KBM-7 (cell line): ENCODE measurements around the gene RGS14.

Source experiments
- DNase-seq: peaks from one replicate; pipeline ENCODE4 v3.0.0-alpha.2; 2015
- in situ Hi-C: fragments of 300-500 bp; cut with MboI; formaldehyde crosslinking; loops from 2 replicates; pipeline ENCODE4 v1.14.3; 2020; ENCODE audit warnings: low sequenced_read_pairs, low pct_unique_long_range_greater_than_20kb, mixed read lengths

The RGS14 gene

DNA sequence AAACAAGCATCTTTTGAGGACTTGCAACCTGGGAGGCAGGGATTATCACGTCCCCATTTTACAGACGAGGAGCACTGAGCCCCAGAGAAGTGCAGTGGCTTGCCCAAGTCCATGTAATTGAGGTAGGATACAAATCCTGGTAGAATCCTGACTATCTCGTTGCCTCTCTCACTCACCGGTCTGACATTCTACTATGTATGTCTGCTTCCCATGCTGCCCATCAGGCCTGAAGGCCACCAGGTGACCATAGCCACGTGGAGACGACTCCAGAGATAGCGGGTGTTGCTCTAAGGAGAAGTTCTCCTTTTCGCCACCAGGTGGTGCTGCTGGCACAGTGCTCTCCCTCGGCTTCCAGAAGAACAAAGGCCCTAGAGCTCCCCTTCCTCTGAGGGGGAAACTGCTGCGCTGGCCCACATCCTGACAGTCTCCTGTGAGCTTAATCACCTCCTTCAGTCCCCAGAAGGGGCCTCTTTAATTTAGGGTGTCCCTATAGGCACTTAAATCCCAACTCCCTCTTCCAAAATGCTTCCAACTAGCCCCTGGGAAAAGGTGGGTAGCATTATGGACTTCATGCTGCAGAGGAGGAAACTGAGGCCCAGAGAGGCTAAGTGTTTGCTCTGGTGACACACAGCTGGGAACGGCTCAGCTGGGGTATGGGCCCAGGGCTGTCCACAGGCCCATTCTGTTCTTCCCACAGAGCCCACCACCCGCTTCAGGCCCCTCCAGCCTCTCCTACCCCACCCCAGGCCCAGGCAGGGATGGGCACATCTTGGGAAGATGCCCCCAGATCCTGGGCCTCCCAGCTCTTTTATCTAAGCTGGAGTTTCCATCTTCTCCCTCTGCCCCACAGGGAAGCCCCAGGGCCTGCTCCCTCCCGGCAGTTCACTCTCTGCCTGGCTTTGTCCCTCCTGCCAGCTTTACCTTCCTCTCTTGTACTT is 32.9 kb downstream of the RGS14 start:
- in situ Hi-C loops = no loop called here
- DNase-seq = peak; percentile 93

- in situ Hi-C loops = no loop called here
Observed at GRCh38 chr5:177392765-177393164, 35.0 kb downstream of the RGS14 start.

GRCh38 chr5:177393206-177393765 is 35.6 kb downstream of the RGS14 start:
- in situ Hi-C loops = no loop called here
- DNase-seq = peak; percentile 74

More at GRCh38 chr5:177392765-177393164, 35.0 kb downstream of the RGS14 start:
- no peak for DNase-seq

DNA sequence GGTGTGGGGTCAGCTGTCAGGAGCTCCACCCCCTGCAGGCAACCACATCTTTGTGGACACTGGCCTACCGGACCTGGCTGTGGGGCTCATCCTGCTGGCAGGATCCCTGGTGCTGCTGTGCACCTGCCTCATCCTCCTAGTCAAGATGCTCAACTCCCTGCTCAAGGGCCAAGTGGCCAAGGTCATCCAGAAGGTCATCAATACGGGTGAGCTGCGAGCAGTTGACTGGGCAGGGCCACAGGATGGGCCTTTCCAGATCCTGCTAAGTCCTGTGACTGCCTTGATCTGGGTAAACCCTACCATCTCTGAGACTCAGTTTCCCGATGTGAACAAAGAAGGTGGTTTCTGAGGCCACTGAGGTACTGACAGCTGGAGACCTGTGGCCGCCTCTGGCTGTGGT is 36.3 kb downstream of the RGS14 start:
- in situ Hi-C loops = no loop called here
- DNase-seq = no peak

- in situ Hi-C loops = no loop called here
- no peak for DNase-seq
Observed at GRCh38 chr5:177396078-177396477, 38.4 kb downstream of the RGS14 start.

DNA sequence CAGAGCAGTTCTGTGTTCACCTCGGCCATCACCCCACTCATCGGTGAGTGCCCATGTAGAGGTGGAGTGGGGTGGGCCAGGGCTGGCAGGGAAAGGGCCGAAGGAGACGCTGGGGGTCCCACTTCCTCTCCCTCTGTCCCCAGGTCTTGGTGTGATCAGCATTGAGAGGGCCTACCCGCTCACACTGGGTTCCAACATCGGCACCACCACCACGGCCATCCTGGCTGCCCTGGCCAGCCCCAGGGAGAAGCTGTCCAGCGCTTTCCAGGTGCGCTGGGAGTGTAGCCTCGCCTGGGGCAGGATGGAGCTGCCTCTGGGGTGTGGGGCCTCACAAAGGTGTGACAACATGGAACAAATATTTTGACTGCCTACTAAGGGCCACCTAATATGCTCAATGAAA is 39.1 kb downstream of the RGS14 start:
- in situ Hi-C loops = no loop called here
- no peak for DNase-seq

GRCh38 chr5:177397875-177398390 is 40.2 kb downstream of the RGS14 start:
- in situ Hi-C loops = no loop called here
- DNase-seq = no peak

GRCh38 chr5:177399997-177400868 is 42.5 kb downstream of the RGS14 start, which contains the start of gene PFN3:
Gene PFN3 (minus strand): TSS chr5:177400661. CDS start chr5:177400576, 85 bp downstream.
- no peak for DNase-seq
- in situ Hi-C loops = no loop called here

GRCh38 chr5:177402271-177403043 is 44.7 kb downstream of the RGS14 start:
- in situ Hi-C loops = no loop called here
- no peak for DNase-seq

DNA sequence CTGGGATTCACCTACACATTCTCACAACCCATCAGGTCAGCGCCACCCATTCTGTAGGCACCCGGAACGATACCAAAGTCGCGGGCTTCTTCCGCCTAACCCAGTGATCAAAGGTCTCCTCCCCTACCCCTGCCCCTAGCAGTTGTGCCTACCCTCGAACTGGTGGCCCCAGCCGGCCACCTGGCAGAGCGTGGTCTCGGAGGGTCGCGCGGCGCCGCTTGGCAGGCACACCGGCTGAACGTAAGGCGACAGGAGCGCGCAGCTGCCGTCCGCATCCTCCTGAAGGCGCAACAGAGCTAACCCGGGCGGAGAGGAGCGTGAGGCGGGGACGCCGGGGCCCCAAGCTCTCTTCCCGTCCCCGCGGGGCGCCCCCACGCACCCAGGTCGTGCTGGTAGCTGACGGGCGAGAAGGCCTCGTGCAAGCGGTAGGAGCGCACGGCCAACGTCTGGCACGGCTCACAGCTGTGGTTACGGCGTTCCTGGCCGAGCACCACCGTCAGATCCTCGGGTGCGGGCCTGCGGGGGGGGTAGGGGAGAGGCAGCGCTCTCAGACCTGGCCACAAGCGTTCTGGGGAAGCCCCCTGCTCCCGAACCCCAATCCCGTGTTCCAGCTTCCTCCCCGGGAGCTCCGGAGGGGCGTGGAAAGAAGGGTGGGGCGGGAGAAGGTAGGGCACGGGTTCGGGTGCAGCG is 45.5 kb downstream of the RGS14 start:
- in situ Hi-C loops = no loop called here
- no peak for DNase-seq

DNA sequence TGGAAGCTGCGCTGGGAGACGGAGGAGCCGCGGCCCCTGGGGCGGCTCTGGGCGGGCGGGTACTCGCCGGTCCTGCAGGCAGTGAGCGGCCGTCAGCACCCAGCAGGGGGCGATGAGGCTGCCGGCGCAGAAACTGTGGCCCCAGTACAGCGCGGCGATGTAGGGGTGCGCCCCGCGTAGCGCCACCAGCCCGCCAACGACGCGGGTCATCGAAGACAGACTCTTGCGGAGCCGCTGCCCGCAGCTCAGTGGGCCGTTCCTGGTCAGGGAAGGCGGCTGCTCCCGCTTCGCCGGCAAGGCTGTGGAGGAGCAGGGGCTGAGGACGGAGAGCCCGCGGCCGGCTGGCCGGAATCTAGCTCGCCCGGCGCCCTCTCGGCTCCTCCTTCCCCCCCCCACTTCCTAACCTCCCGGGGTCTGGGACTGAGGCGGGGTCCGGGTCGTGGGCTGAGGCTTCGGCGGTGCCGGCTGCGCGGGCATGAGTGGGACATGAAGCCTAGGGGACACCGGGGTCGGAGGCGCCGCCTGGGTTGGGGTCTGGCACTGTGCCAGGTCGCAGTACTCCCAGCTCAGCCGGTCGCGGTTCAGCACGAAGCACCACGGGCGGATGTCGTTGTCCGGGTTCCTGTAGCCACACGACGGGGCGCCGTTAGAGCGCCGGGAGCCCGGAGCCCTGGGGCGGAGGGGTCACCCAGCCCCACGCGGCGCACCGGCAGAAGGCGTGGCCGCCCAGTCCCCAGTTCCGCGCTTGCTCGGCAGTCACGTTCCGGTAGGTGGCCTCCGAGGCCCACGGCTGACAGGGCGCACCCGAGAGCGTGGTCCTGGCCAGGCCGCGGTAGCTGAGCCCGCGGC is 46.3 kb downstream of the RGS14 start:
- in situ Hi-C loops = no loop called here
- peak; percentile 86 for DNase-seq

DNA sequence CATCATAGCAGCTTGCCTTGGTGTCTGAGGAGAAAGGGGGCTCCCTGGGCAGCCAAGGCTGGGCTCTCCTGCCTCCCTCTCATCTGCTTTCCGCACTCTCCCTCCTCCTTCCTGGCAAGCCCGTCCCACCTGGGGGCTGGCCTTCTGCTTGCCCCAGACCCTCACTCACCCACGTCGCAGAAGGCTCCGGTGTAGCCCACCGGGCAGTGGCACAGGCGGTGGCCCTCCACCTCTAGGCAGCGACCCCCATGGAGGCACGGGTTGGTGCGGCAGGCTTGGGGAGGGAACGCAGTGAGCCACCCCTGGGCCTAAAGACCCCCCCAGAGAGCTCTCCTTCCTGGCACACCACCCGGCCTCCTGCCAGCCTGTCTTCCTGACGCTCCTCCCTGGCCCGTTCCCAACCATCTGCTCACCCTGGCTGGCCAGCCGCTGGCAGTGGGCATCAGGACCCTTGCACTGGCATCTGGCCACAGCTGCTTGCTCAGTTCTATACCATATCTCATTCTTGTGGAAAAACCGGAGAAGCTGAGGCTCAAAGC is 47.0 kb downstream of the RGS14 start:
- in situ Hi-C loops = no loop called here

GRCh38 chr5:177405312-177405711 is 47.6 kb downstream of the RGS14 start:
- in situ Hi-C loops = no loop called here
- DNase-seq = no peak

More for the DNA sequence above, 47.0 kb downstream of the RGS14 start:
- DNase-seq = no peak

DNA sequence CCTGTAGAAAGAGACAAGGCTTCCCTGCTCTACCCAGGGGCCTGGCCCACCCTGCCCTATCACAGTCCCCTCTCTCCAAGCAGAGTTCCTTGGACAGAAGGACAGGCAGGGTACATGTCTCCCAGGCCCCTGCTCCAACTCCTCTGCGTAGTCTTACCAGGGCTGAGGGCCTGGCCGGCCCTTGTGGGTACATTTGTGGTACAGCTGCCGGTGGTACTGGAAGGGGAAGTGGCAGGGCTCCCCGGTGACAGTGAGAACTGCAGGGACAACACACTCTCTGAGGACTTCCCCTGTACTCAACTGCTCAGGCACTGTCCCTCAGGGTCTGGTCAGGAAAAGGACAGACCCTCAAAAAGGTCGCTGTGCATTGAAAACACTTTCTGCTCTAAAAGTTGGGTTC is 48.1 kb downstream of the RGS14 start:
- in situ Hi-C loops = no loop called here

DNA sequence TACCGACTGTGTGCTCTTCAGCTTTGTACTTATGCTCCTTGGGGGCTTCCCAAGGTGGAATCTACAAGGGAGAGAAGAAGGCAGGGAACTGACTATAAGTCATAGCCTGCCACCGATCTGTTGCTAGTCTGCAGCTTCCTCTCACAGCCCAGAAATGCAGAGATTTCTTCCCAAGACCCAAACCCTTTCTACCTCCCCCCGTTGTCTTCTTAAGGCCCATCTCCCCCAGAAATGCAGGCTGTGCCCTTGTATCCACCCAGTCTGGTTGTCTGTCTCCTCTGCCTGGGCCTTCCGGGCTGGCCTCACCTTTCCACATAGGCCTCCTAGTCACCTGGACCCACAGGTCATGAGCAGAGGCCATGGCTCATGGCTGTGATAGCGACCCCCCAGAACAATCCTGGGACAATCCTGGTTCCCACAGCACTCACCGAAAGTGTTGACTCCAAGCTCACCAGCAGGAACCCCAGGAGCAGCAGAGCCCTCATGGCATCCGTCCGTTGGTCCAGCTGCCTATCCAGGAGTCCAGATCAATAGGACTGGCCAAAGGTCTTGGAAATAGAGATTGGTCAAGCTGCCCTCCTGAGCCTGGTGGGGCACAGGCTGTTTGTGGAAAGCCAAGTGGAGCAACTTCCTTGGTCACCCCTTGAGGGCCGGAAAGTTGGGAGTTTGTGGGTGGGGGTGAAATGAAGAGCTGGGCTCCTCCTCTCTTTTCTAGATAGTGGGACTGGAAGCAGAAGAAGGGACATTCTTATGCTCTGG is 51.5 kb downstream of the RGS14 start, which contains the start of gene F12:
F12 (minus strand) TSS at position 522 of the 759 bp plus-strand sequence; CDS start at position 485, 37 bp downstream.
- in situ Hi-C loops = no loop called here
- no peak for DNase-seq

More for the DNA sequence above, 48.1 kb downstream of the RGS14 start:
- peak; percentile 75 for DNase-seq

DNA sequence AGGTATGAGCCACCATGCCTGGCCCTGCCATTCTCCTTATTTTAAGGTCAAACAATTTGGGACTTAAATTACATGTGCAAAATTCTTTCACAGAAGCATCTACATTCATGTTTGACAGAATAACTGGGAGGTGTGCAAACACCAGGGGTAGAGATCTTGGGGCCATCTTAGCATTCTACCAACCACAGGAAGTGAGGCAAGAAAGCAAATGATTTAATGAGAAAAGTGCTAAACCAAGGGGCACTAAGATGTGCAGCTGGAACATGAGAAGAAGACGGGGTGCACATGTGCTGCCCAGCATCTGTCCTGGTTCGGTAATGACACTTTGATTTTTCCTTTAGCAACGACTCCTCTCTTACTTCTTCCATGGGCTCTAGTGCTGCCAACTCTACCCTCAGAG is 52.9 kb downstream of the RGS14 start:
- in situ Hi-C loops = no loop called here
- DNase-seq = no peak
